IMR-90 (cell line): ENCODE data around the gene KIF25. TPM values are rescaled to one million over a fixed set of nuclear protein-coding genes. Genes with fewer than 3 reads are reported as not detected.

Experiments used
- ATAC-seq: fragments of 200-7000 bp; cut with Tn5 transposase; 2 replicates; pipeline ENCODE4 v1.9.1; 2020; ENCODE audit warnings: low read depth, mild to moderate bottlenecking, moderate library complexity
- BruUV-seq: library from RNA; stranded (reverse); fragments of 400-500 nt; replicated peaks from 2 replicates; lab custom pipeline; 2021; lab: Mats Ljungman, UMichigan
- CTCF ChIA-PET: fragments of 300-600 bp; formaldehyde crosslinking; extraction: SDS; loops from one replicate; lab custom pipeline; 2021; ENCODE audit warnings: antibody characterized with exemption; lab: Yijun Ruan, JAX
- POLR2A ChIA-PET: fragments of 300-600 bp; sonication (Branson Sonifier 250); formaldehyde crosslinking; loops from one replicate; lab custom pipeline; 2022; ENCODE audit warnings: antibody characterized with exemption; ENCODE audit not compliant: unreplicated experiment; lab: Charles Lee
- DNase-seq: peaks from one replicate; pipeline ENCODE4 v3.0.0; 2013
- H2AFZ ChIP-seq: replicated peaks from 2 replicates; pipeline ENCODE3; 2013; ENCODE audit warnings: low read length, mild to moderate bottlenecking; ENCODE audit not compliant: poor library complexity
- H2AK5ac ChIP-seq: 2 replicates; pipeline ENCODE4 v1.6.1; 2013; ENCODE audit warnings: low read depth, low read length, inconsistent platforms
- H2AK9ac ChIP-seq: replicated peaks from 2 replicates; pipeline ENCODE3; 2013; ENCODE audit warnings: mild to moderate bottlenecking, low read depth, low read length, moderate library complexity; ENCODE audit not compliant: poor library complexity
- H2BK120ac ChIP-seq: 2 replicates; pipeline ENCODE4 v1.6.1; 2013; ENCODE audit warnings: low read depth, low read length, inconsistent platforms
- H2BK15ac ChIP-seq: 3 replicates; pipeline ENCODE4 v1.6.1; 2013; ENCODE audit warnings: low read depth, low read length, inconsistent platforms
- H2BK20ac ChIP-seq: 2 replicates; pipeline ENCODE4 v1.6.1; 2013; ENCODE audit warnings: low read depth, mild to moderate bottlenecking, inconsistent platforms, low read length, moderate library complexity
- H2BK5ac ChIP-seq: 2 replicates; pipeline ENCODE4 v1.6.1; 2013; ENCODE audit warnings: mild to moderate bottlenecking, low read depth, low read length, inconsistent platforms; ENCODE audit not compliant: poor library complexity, severe bottlenecking
- H3K14ac ChIP-seq: replicated peaks from 2 replicates; pipeline ENCODE4 v1.6.1; 2013; ENCODE audit warnings: low read depth, low read length, inconsistent platforms
- H3K18ac ChIP-seq: 2 replicates; pipeline ENCODE4 v1.6.1; 2013; ENCODE audit warnings: low read depth, low read length, control low read depth
- H3K23ac ChIP-seq: 2 replicates; pipeline ENCODE4 v1.6.1; 2013; ENCODE audit warnings: low read depth, low read length, inconsistent platforms
- H3K27ac ChIP-seq: 2 replicates; pipeline ENCODE4 v1.5.1; 2013; ENCODE audit warnings: mild to moderate bottlenecking, control low read depth, low read length; ENCODE audit not compliant: insufficient read depth
- H3K27me3 ChIP-seq: 2 replicates; pipeline ENCODE4 v1.6.1; 2013; ENCODE audit warnings: low read length; ENCODE audit not compliant: control insufficient read depth, insufficient read depth
- H3K36me3 ChIP-seq: 2 replicates; pipeline ENCODE4 v1.6.1; 2013; ENCODE audit warnings: low read length, mixed read lengths; ENCODE audit not compliant: control insufficient read depth, insufficient read depth
- H3K4ac ChIP-seq: 2 replicates; pipeline ENCODE4 v1.6.1; 2013; ENCODE audit warnings: low read depth, low read length, inconsistent platforms
- H3K4me1 ChIP-seq: 2 replicates; pipeline ENCODE4 v1.6.1; 2013; ENCODE audit warnings: low read length, mixed read lengths; ENCODE audit not compliant: control insufficient read depth, insufficient read depth
- H3K4me2 ChIP-seq: 2 replicates; pipeline ENCODE4 v1.6.1; 2013; ENCODE audit warnings: low read depth, mild to moderate bottlenecking, control low read depth, low read length, moderate library complexity
- H3K4me3 ChIP-seq: 2 replicates; pipeline ENCODE4 v1.5.1; 2013; ENCODE audit warnings: low read depth, mild to moderate bottlenecking, control low read depth, low read length, moderate library complexity; ENCODE audit not compliant: insufficient read depth
- H3K56ac ChIP-seq: 2 replicates; pipeline ENCODE4 v1.6.1; 2013; ENCODE audit warnings: low read length, inconsistent platforms; ENCODE audit not compliant: insufficient read depth; ENCODE audit errors: extremely low read depth
- H3K79me1 ChIP-seq, 2 experiments: 2 replicates each; pipeline ENCODE4 v1.6.1; 2013; ENCODE audit warnings: low read length in 2 of 2, inconsistent platforms in 1 of 2, low read depth in 1 of 2
- H3K9ac ChIP-seq: 2 replicates; pipeline ENCODE4 v1.6.1; 2013; ENCODE audit warnings: low read depth, low read length, control low read depth
- H3K9me1 ChIP-seq: 2 replicates; pipeline ENCODE4 v1.6.1; 2013; ENCODE audit warnings: low read length, inconsistent platforms; ENCODE audit not compliant: insufficient read depth
- H3K9me3 ChIP-seq: 2 replicates; pipeline ENCODE4 v1.6.1; 2013; ENCODE audit warnings: low read length; ENCODE audit not compliant: control insufficient read depth, insufficient read depth
- H4K20me1 ChIP-seq: 2 replicates; pipeline ENCODE4 v1.6.1; 2013; ENCODE audit warnings: low read length, inconsistent platforms; ENCODE audit not compliant: insufficient read depth
- H4K5ac ChIP-seq: 2 replicates; pipeline ENCODE4 v1.6.1; 2013; ENCODE audit warnings: mild to moderate bottlenecking, low read depth, low read length, control low read depth
- H4K8ac ChIP-seq, 2 experiments: 2 replicates each; pipeline ENCODE4 v1.6.1; 2013; ENCODE audit warnings: low read depth in 2 of 2, low read length in 2 of 2, control low read depth in 1 of 2, inconsistent platforms in 1 of 2
- H4K91ac ChIP-seq: 2 replicates; pipeline ENCODE4 v1.6.1; 2013; ENCODE audit warnings: low read depth, low read length, inconsistent platforms; ENCODE audit not compliant: insufficient read depth
- FOS ChIP-seq: fragments of 150-350 bp; IDR thresholded peaks from 2 replicates; pipeline ENCODE4 v1.6.1; 2016; ENCODE audit warnings: low read depth, low read length
- MAZ ChIP-seq: IDR thresholded peaks from 2 replicates; pipeline ENCODE4 v1.6.1; 2012; ENCODE audit warnings: low read depth, mild to moderate bottlenecking, low read length, improper control_type of control experiment, moderate library complexity, borderline replicate concordance
- MXI1 ChIP-seq: IDR thresholded peaks from 2 replicates; pipeline ENCODE4 v1.6.1; 2012; ENCODE audit warnings: low read depth, mild to moderate bottlenecking, low read length, moderate library complexity, borderline replicate concordance
- RFX5 ChIP-seq: IDR thresholded peaks from 2 replicates; pipeline ENCODE4 v1.8.0; 2012; ENCODE audit warnings: low read depth, mild to moderate bottlenecking, low read length, moderate library complexity
- SMC3 ChIP-seq: fragments of 150-350 bp; IDR thresholded peaks from 2 replicates; pipeline ENCODE4 v1.6.1; 2016; ENCODE audit warnings: low read depth, mild to moderate bottlenecking, antibody characterized with exemption, low read length, moderate library complexity
- USF2 ChIP-seq: fragments of 150-350 bp; IDR thresholded peaks from 2 replicates; pipeline ENCODE4 v1.6.1; 2017; ENCODE audit warnings: mild to moderate bottlenecking, antibody characterized with exemption, low read length, low read depth
- WGBS, 2 experiments: methylation state at CpG; one replicate each; pipeline versions ENCODE4 v1.1.5 to v1.1.7; 2013; ENCODE audit warnings: missing lambda C conversion rate in 2 of 2; ENCODE audit not compliant: insufficient read length in 1 of 2; ENCODE audit errors: extremely low coverage in 2 of 2; 5-methylcytosine and 5-hydroxymethylcytosine counted together
- dilution Hi-C: fragments of 300-500 bp; cut with HindIII; formaldehyde crosslinking; loops from one replicate; pipeline ENCODE4 v1.14.3; 2018; ENCODE audit warnings: low sequenced_read_pairs; ENCODE audit not compliant: unreplicated experiment
- in situ Hi-C: fragments of 300-500 bp; cut with MboI; formaldehyde crosslinking; loops from 3 replicates; pipeline ENCODE4 v1.14.3; 2019; ENCODE audit warnings: low sequenced_read_pairs, inconsistent platforms, mixed read lengths
- intact Hi-C: fragments of 100-400 bp; cut with micrococcal nuclease; formaldehyde crosslinking; loops from 2 replicates; pipeline ENCODE4 v1.10.0; 2022
- polyA plus RNA-seq, 3 experiments: library from polyadenylated mRNA; depleted of rRNA; stranded (reverse); fragments of >200 nt; gene quantifications; 2 replicates each; pipeline ENCODE4 v1.2.3, GENCODE V29; 2012; ENCODE audit warnings: low replicate concordance in 1 of 3
- total RNA-seq: library from RNA; depleted of rRNA; stranded (reverse); fragments of >200 nt; gene quantifications from 2 replicates; pipeline ENCODE4 v1.2.3, GENCODE V29; 2012

KIF25 gene
- total and polyA plus RNA-seq, 2 of the 4 experiments (the other 2 are of a cell fraction): not detected

GRCh38 chr6:168052291-168052891, 54.9 kb downstream of the KIF25 start:
- no peak overlapping the region for H3K27ac ChIP-seq
- intact Hi-C loops: loop anchor here (5.0 kb wide), 1 partner anchor 145 kb away; no protein-coding TSS in a partner anchor
- no peak overlapping the region for H3K4ac ChIP-seq
- H4K91ac ChIP-seq: no peak overlapping the region
- POLR2A ChIA-PET: no interaction called here
- H3K23ac ChIP-seq: no peak overlapping the region
- ATAC-seq: no peak
- dilution Hi-C loops: no loop called here
- TF ChIP-seq MAZ: no peak
- TF ChIP-seq RFX5: no peak
- TF ChIP-seq SMC3: no peak
- TF ChIP-seq USF2: no peak
- TF ChIP-seq FOS: no peak
- TF ChIP-seq MXI1: no peak
- CTCF ChIA-PET: no interaction called here
- H3K4me1 ChIP-seq: peaks cover 2% of the 10 kb centered on the region; the same call in 1 of the 2 replicates
- H3K9me1 ChIP-seq: no peaks in the 10 kb centered on the region
- no peak overlapping the region for H2BK20ac ChIP-seq
- no peak overlapping the region for H2AK9ac ChIP-seq
- no peak overlapping the region for H2BK120ac ChIP-seq
- no peak overlapping the region for H4K5ac ChIP-seq
- H4K20me1 ChIP-seq: no peaks in the 10 kb centered on the region
- no peak for DNase-seq
- H2AK5ac ChIP-seq: no peak overlapping the region
- no peak overlapping the region for H3K14ac ChIP-seq
- no peaks in the 10 kb centered on the region for H3K36me3 ChIP-seq
- BruUV-seq: no TSS peak
- H3K4me2 ChIP-seq: no peak overlapping the region
- no peaks in the 10 kb centered on the region for H3K9me3 ChIP-seq
- WGBS, 2 experiments: 91% methylated on average over 14 of the region's 26 CpGs; no CpG with 5 or more reads in 1 of the 2 experiments
- H3K56ac ChIP-seq: no peak overlapping the region
- no peaks in the 10 kb centered on the region; the same call in 1 of the 2 replicates for H3K27me3 ChIP-seq
- no peak overlapping the region for H3K18ac ChIP-seq
- no peaks in the 10 kb centered on the region for H3K79me1 ChIP-seq
- no peak overlapping the region for H3K4me3 ChIP-seq
- no peak overlapping the region for H2AFZ ChIP-seq
- in situ Hi-C loops: no loop called here
- no peak overlapping the region for H2BK15ac ChIP-seq
- H3K9ac ChIP-seq: no peak overlapping the region
- no peak overlapping the region for H2BK5ac ChIP-seq
- H4K8ac ChIP-seq: no peak overlapping the region
